Tibial nerve (tissue), 4 donors: ENCODE measurements around the gene IRX6. TPM values are rescaled to one million over a fixed set of nuclear protein-coding genes. Genes with fewer than 3 reads are reported as not detected.

Source experiments
- DNase-seq, 2 donors: peaks; one replicate each; pipeline ENCODE4 v3.0.0-alpha.2; 2019; ENCODE audit warnings: low spot score in 2 of 2
- H3K27ac ChIP-seq, 4 donors: fragments of 200-600 bp; sonication (generic) in 3 of 4; one replicate each; pipeline ENCODE4 v1.5.1; 2017 to 2019; ENCODE audit warnings: mild to moderate bottlenecking in 1 of 4
- H3K27me3 ChIP-seq, 2 donors: fragments of 200-600 bp; sonication (generic) in 1 of 2; one replicate each; pipeline versions ENCODE4 v1.5.1 to v1.6.0; 2017 to 2019
- H3K36me3 ChIP-seq, 3 donors: fragments of 200-600 bp; sonication (generic); one replicate each; pipeline ENCODE4 v1.5.1; 2018 to 2019
- H3K4me1 ChIP-seq, 4 donors: fragments of 200-600 bp; sonication (generic) in 3 of 4; one replicate each; pipeline ENCODE4 v1.5.1; 2017 to 2019
- H3K4me3 ChIP-seq, 4 donors: fragments of 200-600 bp; sonication (generic) in 3 of 4; one replicate each; pipeline ENCODE4 v1.5.1; 2017 to 2019; ENCODE audit warnings: mild to moderate bottlenecking in 1 of 4, moderate library complexity in 1 of 4
- H3K9me3 ChIP-seq, 4 donors: fragments of 200-600 bp; sonication (generic) in 3 of 4; one replicate each; pipeline ENCODE4 v1.5.1; 2017 to 2019
- EP300 ChIP-seq, 2 donors: sonication (generic); formaldehyde crosslinking; IDR thresholded peaks; one replicate each; pipeline ENCODE4 v1.6.1; 2017; ENCODE audit warnings: antibody characterized with exemption in 2 of 2, mild to moderate bottlenecking in 1 of 2
- POLR2A ChIP-seq, 2 donors: fragments of 450-650 bp; IDR thresholded peaks; one replicate each; pipeline ENCODE4 v1.6.1; 2017; ENCODE audit warnings: antibody characterized with exemption in 2 of 2, mild to moderate bottlenecking in 2 of 2, moderate library complexity in 2 of 2
- WGBS, 2 donors: methylation state at CpG; one replicate each; pipeline ENCODE4 v1.1.5; 2018; 5-methylcytosine and 5-hydroxymethylcytosine counted together
- total RNA-seq, 4 donors: library from RNA; depleted of rRNA; stranded (reverse); fragments of >200 nt; gene quantifications; one replicate each; pipeline ENCODE4 v1.1.0, GENCODE V29; 2016
- TF ChIP-seq, protein P1 (sequence below), 5 experiments: fragments of 200-600 bp in 3 of 5; fragments of 450-650 bp in 2 of 5; sonication (generic) in 3 of 5; IDR thresholded peaks; one replicate each; pipeline ENCODE4 v1.5.1; 2016 to 2019; ENCODE audit warnings: antibody characterized with exemption in 5 of 5, mild to moderate bottlenecking in 3 of 5, moderate library complexity in 2 of 5

The IRX6 gene
- total RNA-seq, 4 donors from 2014 or later, result 0.66 to 2.1 (median 1.4) TPM

DNA sequence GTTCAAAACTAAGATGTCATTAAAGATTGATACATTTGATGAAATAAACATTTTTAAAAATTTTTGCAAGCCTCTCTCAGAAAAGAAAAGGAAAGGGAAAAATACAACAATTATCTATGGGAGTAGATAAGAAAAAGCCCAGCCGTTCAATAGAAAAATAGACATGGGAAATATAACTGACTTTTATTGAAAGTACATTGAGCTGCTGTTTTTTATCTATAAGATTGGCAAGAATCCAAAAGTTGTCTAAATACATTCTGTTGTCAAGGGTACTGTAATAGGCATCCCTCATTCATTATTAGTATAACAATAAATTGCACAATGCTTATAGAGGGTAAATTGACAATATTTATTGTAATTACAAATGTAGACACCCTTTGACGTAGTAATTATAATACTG, 38.4 kb upstream of the IRX6 start:
- no peaks in the 10 kb centered on the region for H3K36me3 ChIP-seq
- peaks cover 0 to 6% (median 0%) of the 10 kb centered on the region in 4 donors for H3K4me1 ChIP-seq
- no peak overlapping the region for H3K27ac ChIP-seq
- WGBS, 2 donors, result 51 to 60% methylated on average over 2 of the region's 2 CpGs
- H3K27me3 ChIP-seq, result no peaks in the 10 kb centered on the region
- no peak for TF ChIP-seq POLR2A (IDR thresholded peaks at IDR 0.05)
- TF ChIP-seq EP300 (IDR thresholded peaks at IDR 0.05), result no peak
- TF ChIP-seq, protein P1, sequence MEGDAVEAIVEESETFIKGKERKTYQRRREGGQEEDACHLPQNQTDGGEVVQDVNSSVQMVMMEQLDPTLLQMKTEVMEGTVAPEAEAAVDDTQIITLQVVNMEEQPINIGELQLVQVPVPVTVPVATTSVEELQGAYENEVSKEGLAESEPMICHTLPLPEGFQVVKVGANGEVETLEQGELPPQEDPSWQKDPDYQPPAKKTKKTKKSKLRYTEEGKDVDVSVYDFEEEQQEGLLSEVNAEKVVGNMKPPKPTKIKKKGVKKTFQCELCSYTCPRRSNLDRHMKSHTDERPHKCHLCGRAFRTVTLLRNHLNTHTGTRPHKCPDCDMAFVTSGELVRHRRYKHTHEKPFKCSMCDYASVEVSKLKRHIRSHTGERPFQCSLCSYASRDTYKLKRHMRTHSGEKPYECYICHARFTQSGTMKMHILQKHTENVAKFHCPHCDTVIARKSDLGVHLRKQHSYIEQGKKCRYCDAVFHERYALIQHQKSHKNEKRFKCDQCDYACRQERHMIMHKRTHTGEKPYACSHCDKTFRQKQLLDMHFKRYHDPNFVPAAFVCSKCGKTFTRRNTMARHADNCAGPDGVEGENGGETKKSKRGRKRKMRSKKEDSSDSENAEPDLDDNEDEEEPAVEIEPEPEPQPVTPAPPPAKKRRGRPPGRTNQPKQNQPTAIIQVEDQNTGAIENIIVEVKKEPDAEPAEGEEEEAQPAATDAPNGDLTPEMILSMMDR (IDR thresholded peaks at IDR 0.05), result no peak
- no peak overlapping the region for H3K4me3 ChIP-seq
- DNase-seq, result no peak
- peaks cover 0 to 29% (median 5%) of the 10 kb centered on the region in 4 donors for H3K9me3 ChIP-seq

DNA sequence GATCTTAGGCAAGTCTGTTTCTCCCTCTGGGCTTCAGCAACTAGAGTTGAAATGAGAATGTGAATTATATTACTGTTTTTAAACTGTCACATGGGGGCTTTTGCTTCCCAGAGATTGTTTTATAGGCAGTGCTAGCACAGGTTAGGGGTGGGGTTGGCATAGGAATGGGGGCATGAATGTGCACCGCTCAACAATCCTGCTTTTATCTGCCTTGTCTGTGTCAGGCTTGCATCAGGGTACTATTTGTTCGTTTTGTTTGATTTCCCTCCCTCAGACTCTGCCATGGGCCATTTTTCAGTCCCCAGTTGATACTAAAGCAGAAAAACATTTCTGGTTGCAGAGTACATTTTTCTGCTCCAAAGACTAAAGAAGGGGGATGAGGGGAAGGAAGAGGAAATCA, 34.6 kb upstream of the IRX6 start:
- WGBS, 2 donors, result 53 to 61% methylated on average over 2 of the region's 2 CpGs
- Histone ChIP-seq H3K9me3 (peaks cover 0 to 29% (median 5%) of the 10 kb centered on the region in 4 donors), H3K4me1 (no peaks in the 10 kb centered on the region), H3K4me3 (no peak overlapping the region), H3K27ac (no peak overlapping the region), H3K27me3 (no peaks in the 10 kb centered on the region), H3K36me3 (no peaks in the 10 kb centered on the region)
- DNase-seq, result no peak
- TF ChIP-seq, protein P1 (IDR thresholded peaks at IDR 0.05), result no peak
- TF ChIP-seq EP300 (IDR thresholded peaks at IDR 0.05), result no peak
- TF ChIP-seq POLR2A (IDR thresholded peaks at IDR 0.05), result no peak

DNA sequence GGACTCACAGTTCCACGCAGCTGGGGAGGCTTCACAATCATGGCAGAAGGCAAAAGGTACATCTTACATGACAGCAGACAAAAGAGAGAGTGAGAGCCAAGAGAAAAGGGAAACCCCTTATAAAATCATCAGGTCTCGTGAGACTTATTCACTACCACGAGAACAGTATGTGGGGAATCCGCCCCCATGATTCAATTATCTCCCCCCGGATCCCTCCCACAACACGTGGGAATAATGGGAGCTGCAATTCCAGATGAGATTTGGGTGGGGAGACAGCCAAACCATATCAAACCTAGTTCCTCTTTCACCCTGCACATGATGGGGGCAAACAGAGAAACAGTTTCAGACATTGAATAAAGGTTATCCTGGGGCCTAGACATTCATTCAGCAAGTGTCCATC, 32.2 kb upstream of the IRX6 start:
- no peak for DNase-seq
- Histone ChIP-seq H3K9me3 (peaks cover 0 to 27% (median 5%) of the 10 kb centered on the region in 4 donors), H3K27me3 (no peaks in the 10 kb centered on the region), H3K4me1 (no peaks in the 10 kb centered on the region), H3K36me3 (no peaks in the 10 kb centered on the region), H3K27ac (no peak overlapping the region), H3K4me3 (no peak overlapping the region)
- WGBS, 2 donors, result 47 to 69% methylated on average over 6 of the region's 6 CpGs
- TF ChIP-seq, protein P1 (IDR thresholded peaks at IDR 0.05), result no peak
- TF ChIP-seq EP300 (IDR thresholded peaks at IDR 0.05) (no peak), POLR2A (IDR thresholded peaks at IDR 0.05) (no peak)

DNA sequence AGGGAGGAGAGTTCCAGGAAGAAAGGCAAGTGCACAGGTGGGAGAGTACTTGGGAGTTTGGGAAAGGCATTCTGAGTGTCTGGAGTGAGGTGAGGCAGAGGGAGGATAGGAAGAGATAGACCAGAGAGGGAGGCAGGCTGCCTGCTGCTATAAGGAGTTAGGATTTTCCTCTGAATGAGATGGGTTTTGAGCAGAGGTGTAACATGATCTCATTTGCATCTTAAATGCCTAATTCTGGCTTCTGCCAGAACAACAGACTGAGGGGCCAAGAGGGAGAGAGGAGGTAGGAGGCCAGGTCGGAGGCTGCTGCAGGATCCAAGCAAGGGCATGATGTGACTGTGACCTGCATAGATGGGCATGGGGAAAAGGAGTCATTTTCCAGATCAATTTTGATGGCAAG, 31.5 kb upstream of the IRX6 start:
- Histone ChIP-seq H3K36me3 (no peaks in the 10 kb centered on the region), H3K27ac (no peak overlapping the region), H3K27me3 (no peaks in the 10 kb centered on the region), H3K4me1 (no peaks in the 10 kb centered on the region), H3K4me3 (no peak overlapping the region), H3K9me3 (peaks cover 0 to 21% (median 5%) of the 10 kb centered on the region in 4 donors)
- WGBS, 2 donors, result 73 to 74% methylated on average over 1 of the region's 1 CpG
- no peak for DNase-seq
- TF ChIP-seq, protein P1 (IDR thresholded peaks at IDR 0.05), result no peak
- TF ChIP-seq EP300 (IDR thresholded peaks at IDR 0.05), result no peak
- no peak for TF ChIP-seq POLR2A (IDR thresholded peaks at IDR 0.05)

DNA sequence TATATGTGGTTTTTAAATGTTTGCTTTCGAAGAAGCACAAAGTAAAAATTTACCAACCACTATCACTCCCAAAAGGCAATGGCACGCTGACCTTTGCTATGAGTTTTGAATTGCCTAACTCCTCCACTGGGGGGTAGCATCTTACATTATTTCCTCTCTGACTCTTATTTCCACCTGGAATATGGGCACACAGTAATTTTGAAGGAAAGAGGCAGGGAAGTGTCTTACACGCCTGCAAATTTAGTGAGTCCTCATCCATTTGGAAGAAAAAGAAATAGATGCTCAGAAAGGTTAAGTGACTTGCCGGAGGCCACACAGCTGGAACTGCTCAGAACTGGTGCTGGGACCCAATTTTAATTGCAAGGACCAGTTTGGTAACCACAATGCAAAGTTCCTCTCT, 29.9 kb upstream of the IRX6 start:
- H3K9me3 ChIP-seq, result peaks cover 0 to 6% (median 0%) of the 10 kb centered on the region in 4 donors
- no peaks in the 10 kb centered on the region for H3K36me3 ChIP-seq
- H3K4me3 ChIP-seq, result no peak overlapping the region
- 86 to 90% methylated on average over 4 of the region's 4 CpGs for WGBS, 2 donors
- no peak overlapping the region for H3K27ac ChIP-seq
- DNase-seq, result no peak
- H3K4me1 ChIP-seq, result no peaks in the 10 kb centered on the region
- H3K27me3 ChIP-seq, result no peaks in the 10 kb centered on the region
- TF ChIP-seq, protein P1 (IDR thresholded peaks at IDR 0.05), result no peak
- TF ChIP-seq POLR2A (IDR thresholded peaks at IDR 0.05) (no peak), EP300 (IDR thresholded peaks at IDR 0.05) (no peak)
